Measurements from ENCODE around the gene TXNDC2. TPM values are rescaled to one million over a fixed set of nuclear protein-coding genes. Genes with fewer than 3 reads are reported as not detected.

Gene TXNDC2
- total and polyA plus RNA-seq, 9 of the 15 experiments (the other 6 are each of a cell fraction or from before 2014, with no cell fraction given) = 1.2 to 4.9 (median 2.3) TPM

DNA sequence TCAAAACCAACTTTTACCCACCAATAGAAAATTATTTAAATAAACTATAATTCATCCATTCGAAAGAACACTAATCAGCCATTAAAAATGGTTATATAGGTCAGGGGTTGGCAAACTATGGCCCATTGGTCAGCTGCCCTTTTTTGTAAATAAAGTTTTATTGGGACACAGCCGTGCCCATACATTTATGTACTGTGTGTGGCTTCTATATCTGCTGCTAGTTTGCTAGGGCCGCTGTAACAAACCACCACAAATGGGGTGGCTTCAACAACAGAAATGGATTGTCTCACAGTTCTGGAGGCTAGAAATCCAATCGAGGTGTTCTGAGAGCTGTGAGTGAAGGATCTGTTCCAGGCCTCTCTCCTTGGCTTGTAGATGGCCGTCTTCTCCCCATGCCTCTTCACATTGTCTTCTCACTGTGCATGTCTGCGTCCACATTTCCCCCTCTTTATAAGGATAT, 7.0 kb upstream of the TXNDC2 start:
- ChIA-PET CTCF (ENCODE audit: low intra/inter-chr PET ratio) (no interaction called here), POLR2A (interaction anchor here (0.6 to 2.0 kb wide), 4 partner anchors 9 to 168 kb away, joined by 3 to 10 read pairs (median 4); no protein-coding TSS in a partner anchor)
- intact Hi-C loops (cut with micrococcal nuclease) = loop anchor here (10.0 kb wide), 1 partner anchor 194 kb away; no protein-coding TSS in a partner anchor
- Histone ChIP-seq H3K4me3 (no peak overlapping the region), H2AFZ (ENCODE audit: low read depth, low read length) (peak overlapping the region; percentile 90), H3K4me2 (ENCODE audit: insufficient read depth, low read length) (no peak overlapping the region; the same call in 1 of the 2 replicates), H3K9ac (ENCODE audit: insufficient read depth in 1 of 2, low read depth in 2 of 2, low read length in 2 of 2) (peak overlapping the region; percentile 7 to 87; a peak in 3 of 4 replicates), H3K79me2 (ENCODE audit: control insufficient read depth, insufficient read depth, low read length) (peaks cover 10% of the 10 kb centered on the region; the same call in 2 of the 3 replicates), H3K27ac (ENCODE audit: extremely low read depth, low read depth, low read length) (peak overlapping the region; percentile 97), H3K9me3 (replicated peaks; ENCODE audit: control insufficient read depth, insufficient read depth, low read depth, low read length) (no peaks in the 10 kb centered on the region), H3K4me1 (replicated peaks in 1 of 2; ENCODE audit: control insufficient read depth in 2 of 2, insufficient read depth in 2 of 2, low read length in 2 of 2) (peaks cover 24 to 61% of the 10 kb centered on the region in 2 experiments), H3K27me3 (ENCODE audit: control insufficient read depth in 2 of 2, insufficient read depth in 2 of 2, low read length in 2 of 2) (no peaks in the 10 kb centered on the region), H3K36me3 (ENCODE audit: control insufficient read depth, insufficient read depth, low read length) (no peaks in the 10 kb centered on the region), H4K20me1 (replicated peaks; ENCODE audit: control insufficient read depth, insufficient read depth, low read length) (no peaks in the 10 kb centered on the region), H3K9me1 (ENCODE audit: control insufficient read depth, insufficient read depth, low read length) (no peaks in the 10 kb centered on the region)
- ATAC-seq (peak; percentile 2), DNase-seq (ENCODE audit: extremely low read depth in 1 of 4, low spot score in 3 of 4) (peak in 1 of 4 experiments; percentile 63), FAIRE-seq (no peak)
- BruUV-seq (replicated peaks) = no TSS peak
- WGBS (ENCODE audit: insufficient coverage, low coverage, missing lambda C conversion rate) = 30% methylated on average over 6 of the region's 6 CpGs
- in situ Hi-C loops (cut with MboI) = no loop called here
- TF ChIP-seq NR1H2 (CRISPR knock-in tag; IDR thresholded peaks at IDR 0.05) = no peak
- no peak for TF ChIP-seq ZZZ3 (IDR thresholded peaks at IDR 0.05)
- peak; percentile 65 for TF ChIP-seq ZNF239 (CRISPR knock-in tag; IDR thresholded peaks at IDR 0.05)
- TF ChIP-seq PHF8 (IDR thresholded peaks at IDR 0.05; ENCODE audit: borderline replicate concordance, low read length) = no peak
- no peak for TF ChIP-seq ZNF184 (CRISPR knock-in tag; IDR thresholded peaks at IDR 0.05)
- no peak for TF ChIP-seq TRIM24 (IDR thresholded peaks at IDR 0.05)
- TF ChIP-seq ZNF347 (CRISPR knock-in tag; IDR thresholded peaks at IDR 0.05; ENCODE audit: low read depth) = peak; percentile 72; the same call in 1 of the 2 replicates
- no peak for TF ChIP-seq ZNF232 (CRISPR knock-in tag; IDR thresholded peaks at IDR 0.05)
- peak; percentile 61 for TF ChIP-seq CHD4 (IDR thresholded peaks at IDR 0.05; ENCODE audit: insufficient read depth, insufficient replicate concordance, low read depth, low read length, poor library complexity, severe bottlenecking)
- 0 out of 2 replicates have a peak, but pooled peaks have one; percentile 28 for TF ChIP-seq ZNF695 (CRISPR knock-in tag; IDR thresholded peaks at IDR 0.05)
- TF ChIP-seq IFI16 (CRISPR knock-in tag; IDR thresholded peaks at IDR 0.05) = peak; percentile 74
- TF ChIP-seq, protein P1, sequence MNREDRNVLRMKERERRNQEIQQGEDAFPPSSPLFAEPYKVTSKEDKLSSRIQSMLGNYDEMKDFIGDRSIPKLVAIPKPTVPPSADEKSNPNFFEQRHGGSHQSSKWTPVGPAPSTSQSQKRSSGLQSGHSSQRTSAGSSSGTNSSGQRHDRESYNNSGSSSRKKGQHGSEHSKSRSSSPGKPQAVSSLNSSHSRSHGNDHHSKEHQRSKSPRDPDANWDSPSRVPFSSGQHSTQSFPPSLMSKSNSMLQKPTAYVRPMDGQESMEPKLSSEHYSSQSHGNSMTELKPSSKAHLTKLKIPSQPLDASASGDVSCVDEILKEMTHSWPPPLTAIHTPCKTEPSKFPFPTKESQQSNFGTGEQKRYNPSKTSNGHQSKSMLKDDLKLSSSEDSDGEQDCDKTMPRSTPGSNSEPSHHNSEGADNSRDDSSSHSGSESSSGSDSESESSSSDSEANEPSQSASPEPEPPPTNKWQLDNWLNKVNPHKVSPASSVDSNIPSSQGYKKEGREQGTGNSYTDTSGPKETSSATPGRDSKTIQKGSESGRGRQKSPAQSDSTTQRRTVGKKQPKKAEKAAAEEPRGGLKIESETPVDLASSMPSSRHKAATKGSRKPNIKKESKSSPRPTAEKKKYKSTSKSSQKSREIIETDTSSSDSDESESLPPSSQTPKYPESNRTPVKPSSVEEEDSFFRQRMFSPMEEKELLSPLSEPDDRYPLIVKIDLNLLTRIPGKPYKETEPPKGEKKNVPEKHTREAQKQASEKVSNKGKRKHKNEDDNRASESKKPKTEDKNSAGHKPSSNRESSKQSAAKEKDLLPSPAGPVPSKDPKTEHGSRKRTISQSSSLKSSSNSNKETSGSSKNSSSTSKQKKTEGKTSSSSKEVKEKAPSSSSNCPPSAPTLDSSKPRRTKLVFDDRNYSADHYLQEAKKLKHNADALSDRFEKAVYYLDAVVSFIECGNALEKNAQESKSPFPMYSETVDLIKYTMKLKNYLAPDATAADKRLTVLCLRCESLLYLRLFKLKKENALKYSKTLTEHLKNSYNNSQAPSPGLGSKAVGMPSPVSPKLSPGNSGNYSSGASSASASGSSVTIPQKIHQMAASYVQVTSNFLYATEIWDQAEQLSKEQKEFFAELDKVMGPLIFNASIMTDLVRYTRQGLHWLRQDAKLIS (CRISPR knock-in tag; IDR thresholded peaks at IDR 0.05) = no peak
- no peak for TF ChIP-seq ZEB2 (IDR thresholded peaks at IDR 0.05)
- TF ChIP-seq NR4A1 (CRISPR knock-in tag; IDR thresholded peaks at IDR 0.05) = 0 out of 2 replicates have a peak, but pooled peaks have one; percentile 79
- TF ChIP-seq NR4A1 (tag; IDR thresholded peaks at IDR 0.05) = peak; percentile 87
- TF ChIP-seq, protein P2, sequence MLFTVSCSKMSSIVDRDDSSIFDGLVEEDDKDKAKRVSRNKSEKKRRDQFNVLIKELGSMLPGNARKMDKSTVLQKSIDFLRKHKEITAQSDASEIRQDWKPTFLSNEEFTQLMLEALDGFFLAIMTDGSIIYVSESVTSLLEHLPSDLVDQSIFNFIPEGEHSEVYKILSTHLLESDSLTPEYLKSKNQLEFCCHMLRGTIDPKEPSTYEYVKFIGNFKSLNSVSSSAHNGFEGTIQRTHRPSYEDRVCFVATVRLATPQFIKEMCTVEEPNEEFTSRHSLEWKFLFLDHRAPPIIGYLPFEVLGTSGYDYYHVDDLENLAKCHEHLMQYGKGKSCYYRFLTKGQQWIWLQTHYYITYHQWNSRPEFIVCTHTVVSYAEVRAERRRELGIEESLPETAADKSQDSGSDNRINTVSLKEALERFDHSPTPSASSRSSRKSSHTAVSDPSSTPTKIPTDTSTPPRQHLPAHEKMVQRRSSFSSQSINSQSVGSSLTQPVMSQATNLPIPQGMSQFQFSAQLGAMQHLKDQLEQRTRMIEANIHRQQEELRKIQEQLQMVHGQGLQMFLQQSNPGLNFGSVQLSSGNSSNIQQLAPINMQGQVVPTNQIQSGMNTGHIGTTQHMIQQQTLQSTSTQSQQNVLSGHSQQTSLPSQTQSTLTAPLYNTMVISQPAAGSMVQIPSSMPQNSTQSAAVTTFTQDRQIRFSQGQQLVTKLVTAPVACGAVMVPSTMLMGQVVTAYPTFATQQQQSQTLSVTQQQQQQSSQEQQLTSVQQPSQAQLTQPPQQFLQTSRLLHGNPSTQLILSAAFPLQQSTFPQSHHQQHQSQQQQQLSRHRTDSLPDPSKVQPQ (CRISPR knock-in tag; IDR thresholded peaks at IDR 0.05; ENCODE audit: borderline replicate concordance) = 0 out of 2 replicates have a peak, but pooled peaks have one; percentile 18

All from K562 (cell line).